GM18508 (cell line): ENCODE measurements around the gene XPNPEP1.

Experiments used
- ATAC-seq: cut with Tn5 transposase; IDR thresholded peaks from one replicate; pipeline ENCODE4 v1.9.1; 2021; ENCODE audit warnings: moderate number of reproducible peaks; ENCODE audit not compliant: insufficient read depth, unreplicated experiment

XPNPEP1 gene

GRCh38 chr10:109952526-109952925 is 29.2 kb upstream of the XPNPEP1 start:
- no peak for ATAC-seq

GRCh38 chr10:109947111-109947920 is 24.0 kb upstream of the XPNPEP1 start:
- no peak for ATAC-seq

GRCh38 chr10:109946680-109947079 is 23.4 kb upstream of the XPNPEP1 start:
- no peak for ATAC-seq

GRCh38 chr10:109945473-109946177 is 22.3 kb upstream of the XPNPEP1 start:
- no peak for ATAC-seq

DNA sequence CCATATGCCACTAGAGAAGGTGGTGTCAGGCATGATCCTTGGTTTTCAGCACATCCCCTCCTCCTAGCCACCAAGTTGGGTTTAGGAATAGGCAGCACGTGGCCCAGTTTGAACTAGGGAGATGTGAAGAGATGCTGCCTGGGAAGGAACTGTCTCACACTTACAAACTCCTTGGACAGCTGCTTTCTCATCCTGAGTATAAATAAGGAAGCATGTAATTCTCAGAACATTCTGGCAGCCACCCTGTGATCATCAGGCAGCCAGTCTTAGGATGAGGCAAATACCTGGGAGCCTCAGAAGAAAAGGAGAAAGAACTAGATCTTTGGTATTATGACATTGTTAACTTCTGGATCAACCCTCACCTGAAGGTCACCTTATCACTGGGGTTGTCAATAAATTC is 21.3 kb upstream of the XPNPEP1 start:
- ATAC-seq, result no peak

DNA sequence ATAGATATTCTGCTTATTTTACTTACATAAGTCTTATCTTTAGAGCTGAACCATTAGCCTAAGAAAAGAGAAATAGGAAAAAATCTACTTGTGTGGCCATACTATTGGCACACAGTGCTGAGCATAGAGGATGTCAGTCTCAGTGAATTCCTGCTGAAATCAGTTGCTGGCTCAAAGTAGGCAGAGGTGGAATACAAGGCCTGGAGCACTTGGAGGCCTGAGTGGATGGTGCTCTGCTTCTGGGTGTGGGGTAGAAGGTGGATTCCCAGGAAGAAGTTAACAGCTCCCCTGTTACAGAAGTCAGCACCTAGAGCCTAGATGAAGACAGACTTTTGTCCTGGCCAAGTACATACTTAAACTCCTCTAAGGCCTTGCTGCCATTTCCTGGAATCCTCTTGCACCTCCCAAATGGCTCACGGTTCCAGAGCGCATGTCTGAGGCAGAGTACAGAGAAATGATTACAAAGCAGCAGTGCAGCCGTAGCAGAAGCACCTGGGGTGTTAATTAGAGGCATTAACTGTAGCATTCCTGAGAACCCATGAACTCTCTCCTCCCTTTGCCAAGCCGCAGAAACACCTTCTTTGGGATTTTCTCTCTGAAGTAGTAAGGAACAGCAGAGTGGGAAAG is 18.0 kb upstream of the XPNPEP1 start:
- no peak for ATAC-seq

GRCh38 chr10:109940553-109940952 is 17.2 kb upstream of the XPNPEP1 start:
- no peak for ATAC-seq

- ATAC-seq, result no peak
Observed at GRCh38 chr10:109940117-109940516, 16.8 kb upstream of the XPNPEP1 start.

DNA sequence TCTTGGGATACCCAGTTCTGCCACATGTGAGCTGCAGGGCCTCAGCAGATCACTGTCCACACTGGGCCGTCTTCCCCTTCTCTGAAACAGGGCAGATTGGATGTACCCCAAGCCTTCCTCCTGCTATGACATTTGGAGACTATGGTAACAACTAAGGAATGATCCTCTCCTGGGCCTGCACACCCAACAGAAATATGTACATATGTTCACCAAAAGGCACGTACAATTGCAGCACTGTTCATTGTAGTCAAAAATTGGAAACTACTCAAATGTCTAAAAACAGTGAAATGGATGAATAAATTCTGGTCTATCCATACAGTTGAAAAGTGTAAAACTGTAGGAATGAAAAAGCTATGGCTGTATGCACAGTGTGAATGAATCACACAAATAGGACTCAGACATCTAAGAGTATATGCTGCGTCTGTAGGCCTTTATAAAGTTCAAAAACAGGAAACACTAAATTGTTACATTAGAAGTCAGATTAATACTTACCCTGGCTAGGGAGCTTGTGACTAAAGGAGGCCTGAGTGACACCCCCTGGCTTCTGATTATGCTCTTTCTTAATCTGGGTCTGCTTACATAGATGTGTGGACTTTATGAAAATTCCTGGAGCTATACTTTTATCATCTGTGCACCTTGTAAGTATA is 16.1 kb upstream of the XPNPEP1 start:
- no peak for ATAC-seq

- no peak for ATAC-seq
Observed at GRCh38 chr10:109937460-109938065, 14.3 kb upstream of the XPNPEP1 start.

DNA sequence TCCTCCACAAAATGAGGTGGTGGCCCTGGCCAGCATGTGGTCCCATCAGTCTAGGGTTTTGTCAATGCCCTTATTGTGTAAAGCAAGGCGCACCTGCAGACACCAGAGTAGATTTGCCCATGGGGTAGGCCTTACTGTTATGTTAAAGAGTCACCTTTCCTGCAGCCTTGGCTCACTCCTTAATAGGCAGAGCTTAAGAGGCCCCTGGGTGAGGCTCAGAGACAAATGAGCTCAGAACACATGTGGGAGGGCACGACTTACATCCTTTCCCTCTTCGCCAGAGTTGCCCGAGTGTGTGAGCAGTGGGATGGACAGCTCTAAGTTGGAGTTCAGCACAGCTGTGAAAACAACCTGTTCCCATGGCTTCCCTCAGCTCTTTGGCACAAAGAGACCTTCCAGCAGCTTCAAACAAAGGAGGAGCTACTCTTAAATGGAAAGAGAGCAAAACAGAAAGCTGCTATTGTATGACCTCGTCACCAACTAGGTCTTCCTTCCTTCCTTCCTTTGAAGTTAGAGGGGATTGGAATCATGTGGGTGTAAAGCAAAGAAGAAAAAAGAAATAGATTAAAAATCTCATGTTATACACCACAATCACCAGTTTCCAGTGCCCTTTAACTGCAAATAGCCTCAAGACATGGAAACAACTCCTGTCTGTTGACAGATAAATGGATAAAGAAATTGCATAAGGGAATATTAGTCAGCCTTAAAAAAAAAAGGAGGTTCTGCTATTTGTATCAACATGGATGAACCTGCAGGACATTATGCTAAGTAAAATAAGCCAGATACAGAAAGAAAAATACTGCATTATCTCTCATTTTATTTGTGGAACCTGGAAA is 11.9 kb upstream of the XPNPEP1 start:
- ATAC-seq, result no peak

- no peak for ATAC-seq
Observed at GRCh38 chr10:109933984-109934565, 10.8 kb upstream of the XPNPEP1 start.

- no peak for ATAC-seq
Observed at GRCh38 chr10:109932968-109933367, 9.7 kb upstream of the XPNPEP1 start.

GRCh38 chr10:109932391-109932790 is 9.1 kb upstream of the XPNPEP1 start:
- ATAC-seq, result no peak

GRCh38 chr10:109931163-109931562 is 7.9 kb upstream of the XPNPEP1 start:
- no peak for ATAC-seq

DNA sequence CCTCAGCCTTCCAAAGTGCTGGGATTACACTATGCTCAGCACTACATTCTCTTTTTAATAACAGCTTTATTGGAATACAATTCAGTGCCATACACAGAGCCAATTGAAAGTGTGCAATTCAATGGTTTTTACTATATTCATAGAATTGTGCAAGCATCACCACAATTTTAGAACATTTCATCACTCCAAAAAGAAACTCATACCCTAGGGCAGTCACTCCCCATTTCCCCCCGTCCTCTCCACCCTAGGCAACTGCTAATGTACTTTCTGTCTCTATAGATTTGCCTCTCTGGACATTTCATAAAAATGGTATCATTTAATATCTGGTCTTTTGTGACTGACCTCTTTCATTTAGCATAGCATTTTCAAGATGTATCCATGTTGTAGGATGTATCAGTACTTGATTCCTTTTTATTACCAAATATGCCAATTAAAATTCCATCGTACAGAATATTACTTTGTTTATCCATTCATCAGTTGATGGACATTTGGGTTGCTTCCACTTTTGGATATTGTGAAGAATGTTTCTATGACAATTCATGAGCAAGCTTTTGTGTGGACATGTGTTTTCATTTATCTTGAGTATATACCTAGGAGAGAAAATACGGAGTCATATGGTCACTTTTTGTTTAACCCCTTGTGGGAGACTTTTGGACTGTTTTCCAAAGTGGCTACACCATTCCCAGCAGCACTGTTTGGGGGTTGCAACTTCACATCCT is 6.3 kb upstream of the XPNPEP1 start:
- no peak for ATAC-seq

GRCh38 chr10:109928475-109928891 is 5.2 kb upstream of the XPNPEP1 start:
- no peak for ATAC-seq

DNA sequence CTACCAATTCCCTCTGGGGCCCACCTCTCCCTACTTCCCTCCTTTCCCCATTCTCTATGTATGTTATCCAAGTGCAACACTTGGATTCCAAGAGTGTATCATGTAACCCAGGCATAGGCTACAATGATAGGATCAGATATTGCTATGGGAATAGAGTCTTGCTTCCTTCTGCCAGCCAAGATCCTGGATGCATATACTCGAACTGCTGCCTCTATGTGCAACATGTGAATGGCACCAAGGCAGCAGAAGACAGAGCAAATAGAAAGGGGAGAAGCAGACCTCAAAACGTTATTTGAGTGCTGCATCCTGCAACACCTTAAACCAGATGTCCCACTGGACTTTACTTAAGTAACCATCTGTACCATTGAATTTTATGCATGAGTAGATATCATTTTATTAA is 3.5 kb upstream of the XPNPEP1 start:
- no peak for ATAC-seq
